ENCODE measurements around the gene SLC35E2B. TPM values are rescaled to one million over a fixed set of nuclear protein-coding genes. Genes with fewer than 3 reads are reported as not detected.
"Not testable (repeated sequence)": the region's sequence is repeated elsewhere in the genome, so short reads cannot be mapped to it uniquely, and the experiment has no call there.

SLC35E2B gene
- total RNA-seq, 1 experiment from 2014 or later, result 41.7 TPM

GRCh38 chr1:1707897-1708296 lies 15.3 kb upstream of the SLC35E2B start:
- WGBS (ENCODE audit: extremely low coverage, insufficient read length, low lambda C conversion rate), result no CpG with 5 or more reads among the region's 20 CpGs
- not testable (repeated sequence) for H2AK5ac ChIP-seq (ENCODE audit: insufficient read length, low read length); H3K23ac ChIP-seq (ENCODE audit: insufficient read length, low read depth, low read length); H3K27ac Mint-ChIP-seq; H3K79me1 ChIP-seq (ENCODE audit: insufficient read depth, low read depth, low read length, poor library complexity, severe bottlenecking); H2BK12ac ChIP-seq (ENCODE audit: insufficient read length, low read depth, low read length); H3K9me3 ChIP-seq (ENCODE audit: control insufficient read depth, low read depth, low read length); H2BK15ac ChIP-seq (ENCODE audit: low read depth, low read length); H3K27ac ChIP-seq (ENCODE audit: insufficient read length, low read depth, low read length); H3K27me3 ChIP-seq (ENCODE audit: insufficient read depth, low read length); H4K8ac ChIP-seq (replicated peaks; ENCODE audit: insufficient read length, low read depth, low read length); H4K91ac ChIP-seq (ENCODE audit: insufficient read length, low read depth, low read length); H3K79me2 ChIP-seq (ENCODE audit: insufficient read depth, low read length); DNase-seq; H3K23me2 ChIP-seq (ENCODE audit: insufficient read length, low read depth, low read length, poor library complexity, severe bottlenecking); H3T11ph ChIP-seq (ENCODE audit: low read length); H2BK120ac ChIP-seq (ENCODE audit: low read depth, low read length, poor library complexity, severe bottlenecking); H3K18ac ChIP-seq (ENCODE audit: insufficient read length, low read depth, low read length); H3K27me3 Mint-ChIP-seq (ENCODE audit: low read depth); H3K4me2 ChIP-seq (ENCODE audit: insufficient read depth, insufficient read length, low read length); H3K14ac ChIP-seq (ENCODE audit: insufficient read depth, low read length); H4K5ac ChIP-seq (ENCODE audit: insufficient read length, low read depth, low read length); H3K9me3 Mint-ChIP-seq; H2BK20ac ChIP-seq (ENCODE audit: low read depth, low read length, poor library complexity, severe bottlenecking); H3K4me1 Mint-ChIP-seq; H3K4me1 ChIP-seq (ENCODE audit: insufficient read depth, low read length); H3K9ac ChIP-seq (ENCODE audit: extremely low read depth, insufficient read length, low read length); H3K56ac ChIP-seq (ENCODE audit: insufficient read length, low read depth, low read length); H4K20me1 ChIP-seq (ENCODE audit: control insufficient read depth, insufficient read depth, insufficient read length); H3K4me3 Mint-ChIP-seq; H3K4ac ChIP-seq (ENCODE audit: low read depth, low read length); H2AFZ ChIP-seq (ENCODE audit: low read length); H2BK5ac ChIP-seq (ENCODE audit: insufficient read length, low read length)
- peaks cover 2 to 10% (median 4%) of the 10 kb centered on the region in 3 experiments; a peak in 6 of 7 replicates for H3K36me3 Mint-ChIP-seq (ENCODE audit: insufficient read depth in 1 of 3, low read depth in 3 of 3)

GRCh38 chr1:1707241-1707640 lies 14.6 kb upstream of the SLC35E2B start:
- not testable (repeated sequence) for H3K23me2 ChIP-seq (ENCODE audit: insufficient read length, low read depth, low read length, poor library complexity, severe bottlenecking); H3K23ac ChIP-seq (ENCODE audit: insufficient read length, low read depth, low read length); H2BK5ac ChIP-seq (ENCODE audit: insufficient read length, low read length); H3T11ph ChIP-seq (ENCODE audit: low read length); H3K14ac ChIP-seq (ENCODE audit: insufficient read depth, low read length); H3K56ac ChIP-seq (ENCODE audit: insufficient read length, low read depth, low read length); H3K9me3 ChIP-seq (ENCODE audit: control insufficient read depth, low read depth, low read length); H4K8ac ChIP-seq (replicated peaks; ENCODE audit: insufficient read length, low read depth, low read length); H3K4me1 ChIP-seq (ENCODE audit: insufficient read depth, low read length); H3K79me2 ChIP-seq (ENCODE audit: insufficient read depth, low read length); H3K4me2 ChIP-seq (ENCODE audit: insufficient read depth, insufficient read length, low read length); DNase-seq; H2AFZ ChIP-seq (ENCODE audit: low read length); H3K27me3 Mint-ChIP-seq (ENCODE audit: low read depth); H2BK12ac ChIP-seq (ENCODE audit: insufficient read length, low read depth, low read length); H3K4ac ChIP-seq (ENCODE audit: low read depth, low read length); H3K9ac ChIP-seq (ENCODE audit: extremely low read depth, insufficient read length, low read length); H3K4me3 Mint-ChIP-seq; H3K27ac Mint-ChIP-seq; H2AK5ac ChIP-seq (ENCODE audit: insufficient read length, low read length); H4K5ac ChIP-seq (ENCODE audit: insufficient read length, low read depth, low read length); H3K27me3 ChIP-seq (ENCODE audit: insufficient read depth, low read length); H3K18ac ChIP-seq (ENCODE audit: insufficient read length, low read depth, low read length); H3K9me3 Mint-ChIP-seq; H3K27ac ChIP-seq (ENCODE audit: insufficient read length, low read depth, low read length); H4K91ac ChIP-seq (ENCODE audit: insufficient read length, low read depth, low read length); H2BK20ac ChIP-seq (ENCODE audit: low read depth, low read length, poor library complexity, severe bottlenecking); H2BK15ac ChIP-seq (ENCODE audit: low read depth, low read length); H3K79me1 ChIP-seq (ENCODE audit: insufficient read depth, low read depth, low read length, poor library complexity, severe bottlenecking); H3K4me1 Mint-ChIP-seq; H2BK120ac ChIP-seq (ENCODE audit: low read depth, low read length, poor library complexity, severe bottlenecking); H4K20me1 ChIP-seq (ENCODE audit: control insufficient read depth, insufficient read depth, insufficient read length)
- H3K36me3 Mint-ChIP-seq (ENCODE audit: insufficient read depth in 1 of 3, low read depth in 3 of 3), result peaks cover 2 to 10% (median 4%) of the 10 kb centered on the region in 3 experiments; a peak in 6 of 7 replicates
- whole genome bisulfite sequencing (ENCODE audit: extremely low coverage, insufficient read length, low lambda C conversion rate), result no CpG with 5 or more reads among the region's 23 CpGs
